CD4-positive, CD25-positive, alpha-beta regulatory T cell (primary cell): ENCODE measurements around the gene KLHL10. TPM values are rescaled to one million over a fixed set of nuclear protein-coding genes. Genes with fewer than 3 reads are reported as not detected.
"Not testable (repeated sequence)": the region's sequence is repeated elsewhere in the genome, so short reads cannot be mapped to it uniquely, and the experiment has no call there.

Experiments used
- ATAC-seq, 2 donors: fragments of 150-1000 bp; cut with Tn5 transposase; one replicate each; pipeline ENCODE4 v1.10.0; 2021; ENCODE audit warnings: low read depth in 2 of 2, moderate number of reproducible peaks in 2 of 2, moderate library complexity in 1 of 2
- DNase-seq, 3 donors: peaks; one replicate each; pipeline versions ENCODE4 v3.0.0 to v3.0.0-alpha.2; 2012 to 2022; ENCODE audit warnings: mixed read lengths in 1 of 3
- H3K27ac ChIP-seq: one replicate; pipeline ENCODE4 v1.7.0; 2013; ENCODE audit warnings: mild to moderate bottlenecking, low read length; ENCODE audit not compliant: insufficient read depth, poor library complexity, severe bottlenecking
- H3K27me3 ChIP-seq: one replicate; pipeline ENCODE4 v1.7.0; 2013; ENCODE audit warnings: low read length; ENCODE audit not compliant: control insufficient read depth, insufficient read depth
- H3K36me3 ChIP-seq: one replicate; pipeline ENCODE4 v1.7.0; 2013; ENCODE audit warnings: mild to moderate bottlenecking, low read length, moderate library complexity; ENCODE audit not compliant: control insufficient read depth, insufficient read depth
- H3K4me1 ChIP-seq: 2 replicates; pipeline ENCODE4 v1.7.0; 2013; ENCODE audit warnings: mild to moderate bottlenecking, low read length; ENCODE audit not compliant: insufficient read depth, control insufficient read depth, poor library complexity, severe bottlenecking
- H3K4me3 ChIP-seq: one replicate; pipeline ENCODE4 v1.7.0; 2013; ENCODE audit warnings: low read depth, mild to moderate bottlenecking, low read length, moderate library complexity
- H3K9me3 ChIP-seq, 2 experiments: 1 replicate in 1 of 2; 2 replicates in 1 of 2; pipeline ENCODE4 v1.7.0; 2013; ENCODE audit warnings: low read length in 2 of 2, mild to moderate bottlenecking in 1 of 2, moderate library complexity in 1 of 2; ENCODE audit not compliant: control insufficient read depth in 2 of 2
- H3K27ac Mint-ChIP-seq, 3 donors: one replicate each; pipeline ENCODE4 v1.8.0; 2020 to 2022; ENCODE audit warnings: mild to moderate bottlenecking in 3 of 3, mixed read lengths in 3 of 3, moderate library complexity in 2 of 3
- H3K27me3 Mint-ChIP-seq: one replicate; pipeline ENCODE4 v1.8.0; 2022; ENCODE audit warnings: mild to moderate bottlenecking, mixed read lengths
- H3K36me3 Mint-ChIP-seq: one replicate; pipeline ENCODE4 v1.8.0; 2020; ENCODE audit warnings: mixed read lengths
- H3K4me1 Mint-ChIP-seq, 4 donors: one replicate each; pipeline ENCODE4 v1.8.0; 2020 to 2022; ENCODE audit warnings: mixed read lengths in 4 of 4, mild to moderate bottlenecking in 1 of 4
- H3K4me3 Mint-ChIP-seq, 4 donors: one replicate each; pipeline ENCODE4 v1.8.0; 2020 to 2022; ENCODE audit warnings: mild to moderate bottlenecking in 4 of 4, mixed read lengths in 4 of 4, moderate library complexity in 3 of 4
- H3K9me3 Mint-ChIP-seq, 7 donors: one replicate each; pipeline ENCODE4 v1.8.0; 2020 to 2022; ENCODE audit warnings: mixed read lengths in 7 of 7, mild to moderate bottlenecking in 3 of 7, moderate library complexity in 2 of 7
- polyA plus RNA-seq, 4 donors: library from polyadenylated mRNA; unstranded; fragments of 300-500 nt; fragmentation: Illumina TruSeq; gene quantifications; one replicate each; pipeline ENCODE4 v1.2.3, GENCODE V29; 2021
- total RNA-seq: library from RNA; stranded (reverse); gene quantifications from one replicate; pipeline ENCODE4 v1.2.3, GENCODE V29; 2022

KLHL10 gene
- total and polyA plus RNA-seq, 5 donors from 2014 or later: 0.19 to 0.25 (median 0.21) TPM; not detected in 2

GRCh38 chr17:41868568-41868967 lies 30.9 kb downstream of the KLHL10 start:
- H3K27me3 ChIP-seq: no peaks in the 10 kb centered on the region
- Mint-ChIP-seq H3K36me3 (peaks cover 26% of the 10 kb centered on the region), H3K27me3 (no peaks in the 10 kb centered on the region), H3K27ac (peak overlapping the region; percentile 56 to 87 (median 79)), H3K4me3 (peak overlapping the region in 1 of 4 donors; percentile 43), H3K4me1 (peaks cover 0 to 27% (median 14%) of the 10 kb centered on the region in 4 donors), H3K9me3 (no peaks in the 10 kb centered on the region)
- H3K36me3 ChIP-seq: peaks cover 48% of the 10 kb centered on the region
- H3K27ac ChIP-seq: no peak overlapping the region
- ATAC-seq (no peak), DNase-seq (peak in 1 of 3 donors; percentile 47)
- peaks cover 23% of the 10 kb centered on the region for H3K4me1 ChIP-seq
- H3K4me3 ChIP-seq: no peak overlapping the region
- H3K9me3 ChIP-seq: no peaks in the 10 kb centered on the region

- ATAC-seq: no peak
- Mint-ChIP-seq H3K36me3 (peaks cover 26% of the 10 kb centered on the region), H3K4me3 (no peak overlapping the region), H3K4me1 (peaks cover 0 to 27% (median 14%) of the 10 kb centered on the region in 4 donors), H3K27ac (peak overlapping the region; percentile 46 to 87 (median 63)), H3K9me3 (no peaks in the 10 kb centered on the region), H3K27me3 (no peaks in the 10 kb centered on the region)
- H3K27me3 ChIP-seq: no peaks in the 10 kb centered on the region
- H3K27ac ChIP-seq: no peak overlapping the region
- H3K9me3 ChIP-seq: no peaks in the 10 kb centered on the region
- H3K36me3 ChIP-seq: peaks cover 55% of the 10 kb centered on the region
- no peak for DNase-seq
- H3K4me3 ChIP-seq: no peak overlapping the region
- H3K4me1 ChIP-seq: peaks cover 14% of the 10 kb centered on the region
Observed at GRCh38 chr17:41869426-41869825, 31.8 kb downstream of the KLHL10 start.

GRCh38 chr17:41870097-41870496 lies 32.5 kb downstream of the KLHL10 start:
- peaks cover 11% of the 10 kb centered on the region for H3K4me1 ChIP-seq
- no peak overlapping the region for H3K27ac ChIP-seq
- H3K27me3 Mint-ChIP-seq: no peaks in the 10 kb centered on the region
- H3K27ac Mint-ChIP-seq: peak overlapping the region in 2 of 3 donors; percentile 56 to 81
- H3K27me3 ChIP-seq: no peaks in the 10 kb centered on the region
- no peaks in the 10 kb centered on the region for H3K9me3 Mint-ChIP-seq
- no peaks in the 10 kb centered on the region for H3K9me3 ChIP-seq
- H3K4me3 ChIP-seq: no peak overlapping the region
- no peak for DNase-seq
- H3K4me1 Mint-ChIP-seq: peaks cover 0 to 27% (median 14%) of the 10 kb centered on the region in 4 donors
- H3K36me3 ChIP-seq: peaks cover 55% of the 10 kb centered on the region
- no peak overlapping the region for H3K4me3 Mint-ChIP-seq
- peaks cover 26% of the 10 kb centered on the region for H3K36me3 Mint-ChIP-seq
- ATAC-seq: no peak

- peaks cover 0 to 21% (median 12%) of the 10 kb centered on the region in 4 donors for H3K4me1 Mint-ChIP-seq
- DNase-seq (no peak), ATAC-seq (no peak)
- Histone ChIP-seq H3K36me3 (peaks cover 55% of the 10 kb centered on the region), H3K4me3 (no peak overlapping the region), H3K9me3 (no peaks in the 10 kb centered on the region), H3K4me1 (peaks cover 8% of the 10 kb centered on the region), H3K27me3 (no peaks in the 10 kb centered on the region), H3K27ac (no peak overlapping the region)
- H3K4me3 Mint-ChIP-seq: no peak overlapping the region
- H3K36me3 Mint-ChIP-seq: peaks cover 26% of the 10 kb centered on the region
- peak overlapping the region in 1 of 3 donors; percentile 16 for H3K27ac Mint-ChIP-seq
- H3K9me3 Mint-ChIP-seq: no peaks in the 10 kb centered on the region
- no peaks in the 10 kb centered on the region for H3K27me3 Mint-ChIP-seq
Observed at GRCh38 chr17:41870627-41871026, 33.0 kb downstream of the KLHL10 start.

GRCh38 chr17:41871789-41872188 lies 34.2 kb downstream of the KLHL10 start:
- Histone ChIP-seq H3K4me3 (no peak overlapping the region), H3K36me3 (peaks cover 52% of the 10 kb centered on the region), H3K27me3 (no peaks in the 10 kb centered on the region), H3K4me1 (peaks cover 6% of the 10 kb centered on the region), H3K9me3 (no peaks in the 10 kb centered on the region), H3K27ac (no peak overlapping the region)
- ATAC-seq: no peak
- Mint-ChIP-seq H3K4me1 (peaks cover 0 to 21% (median 12%) of the 10 kb centered on the region in 4 donors), H3K4me3 (no peak overlapping the region), H3K36me3 (peaks cover 26% of the 10 kb centered on the region), H3K27ac (peak overlapping the region in 1 of 3 donors; percentile 35), H3K9me3 (no peaks in the 10 kb centered on the region), H3K27me3 (no peaks in the 10 kb centered on the region)
- DNase-seq: no peak

- H3K4me1 Mint-ChIP-seq: peaks cover 0 to 11% (median 3%) of the 10 kb centered on the region in 4 donors
- peaks cover 56% of the 10 kb centered on the region for H3K36me3 ChIP-seq
Observed at GRCh38 chr17:41873559-41874292, 36.1 kb downstream of the KLHL10 start.

GRCh38 chr17:41874293-41874670 lies 36.7 kb downstream of the KLHL10 start:
- H3K9me3 Mint-ChIP-seq, H3K27ac ChIP-seq, H3K27ac Mint-ChIP-seq, H3K9me3 ChIP-seq, H3K4me1 Mint-ChIP-seq, H3K4me3 Mint-ChIP-seq, DNase-seq, H3K27me3 Mint-ChIP-seq, ATAC-seq, H3K27me3 ChIP-seq, H3K4me3 ChIP-seq, H3K4me1 ChIP-seq: not testable (repeated sequence)
- peaks cover 56% of the 10 kb centered on the region for H3K36me3 ChIP-seq
- H3K36me3 Mint-ChIP-seq: peaks cover 31% of the 10 kb centered on the region

More at GRCh38 chr17:41873559-41874292, 36.1 kb downstream of the KLHL10 start:
- no peak overlapping the region for H3K4me3 ChIP-seq
- Mint-ChIP-seq H3K36me3 (peaks cover 32% of the 10 kb centered on the region), H3K4me3 (no peak overlapping the region), H3K27me3 (no peaks in the 10 kb centered on the region), H3K9me3 (no peaks in the 10 kb centered on the region), H3K27ac (no peak overlapping the region)
- no peak overlapping the region for H3K27ac ChIP-seq
- no peaks in the 10 kb centered on the region for H3K9me3 ChIP-seq
- peaks cover 2% of the 10 kb centered on the region for H3K4me1 ChIP-seq
- no peak for ATAC-seq
- no peaks in the 10 kb centered on the region for H3K27me3 ChIP-seq
- no peak for DNase-seq

- H3K4me3 ChIP-seq: no peak overlapping the region
- ATAC-seq (no peak), DNase-seq (no peak)
- H3K27ac ChIP-seq: no peak overlapping the region
- H3K27me3 ChIP-seq: no peaks in the 10 kb centered on the region
- H3K27ac Mint-ChIP-seq: no peak overlapping the region
- H3K4me3 Mint-ChIP-seq: no peak overlapping the region
- peaks cover 0 to 2% (median 0%) of the 10 kb centered on the region in 7 donors for H3K9me3 Mint-ChIP-seq
- H3K36me3 Mint-ChIP-seq: peaks cover 34% of the 10 kb centered on the region
- H3K4me1 ChIP-seq: no peaks in the 10 kb centered on the region
- peaks cover 64% of the 10 kb centered on the region for H3K36me3 ChIP-seq
- H3K4me1 Mint-ChIP-seq: peaks cover 0 to 3% (median 0%) of the 10 kb centered on the region in 4 donors
- no peaks in the 10 kb centered on the region for H3K27me3 Mint-ChIP-seq
- no peaks in the 10 kb centered on the region for H3K9me3 ChIP-seq
Observed at GRCh38 chr17:41880130-41880529, 42.5 kb downstream of the KLHL10 start.
